NOMO-1 (cell line): ENCODE data around the gene ZC3H7B.
"Not testable (repeated sequence)": the region's sequence is repeated elsewhere in the genome, so short reads cannot be mapped to it uniquely, and the experiment has no call there.

Source experiments
- DNase-seq, 2 experiments: peaks; one replicate each; lab custom pipeline; 2025; ENCODE audit not compliant: unreplicated experiment in 2 of 2; lab: John Stamatoyannopoulos, UW

The ZC3H7B gene

GRCh38 chr22:41285441-41285819 is 15.9 kb upstream of the ZC3H7B start:
- DNase-seq = peak; percentile 63 to 70

GRCh38 chr22:41285820-41286638 is 15.3 kb upstream of the ZC3H7B start, which contains the start of gene RANGAP1:
TSS of gene RANGAP1 (minus strand) at chr22:41286187. CDS start at chr22:41281044, 5,143 bp downstream.
- DNase-seq = peak; percentile 99 to 100

- peak; percentile 63 to 90 for DNase-seq
These were observed 14.7 kb upstream of the ZC3H7B start for GRCh38 chr22:41286639-41287091.

- DNase-seq = no peak
These were observed 12.9 kb upstream of the ZC3H7B start for GRCh38 chr22:41288245-41288946.

GRCh38 chr22:41289671-41290070 is 11.7 kb upstream of the ZC3H7B start:
- peak in 1 of 2 experiments; percentile 7 for DNase-seq

- DNase-seq = no peak
These were observed 10.8 kb upstream of the ZC3H7B start for GRCh38 chr22:41290262-41291221.

GRCh38 chr22:41294816-41295215 is 6.5 kb upstream of the ZC3H7B start:
- DNase-seq = not testable (repeated sequence)

- no peak for DNase-seq
These were observed 4.3 kb upstream of the ZC3H7B start for GRCh38 chr22:41296826-41297667.

GRCh38 chr22:41300661-41301060 is 664 bp upstream of the ZC3H7B start:
- no peak for DNase-seq

- DNase-seq = no peak
These were observed 869 bp downstream of the ZC3H7B start for GRCh38 chr22:41302021-41302767.

- DNase-seq = peak in 1 of 2 experiments; percentile 18
These were observed 1.5 kb downstream of the ZC3H7B start for GRCh38 chr22:41302811-41303210.

- peak in 1 of 2 experiments; percentile 1 for DNase-seq
These were observed 4.3 kb downstream of the ZC3H7B start for GRCh38 chr22:41305646-41306045.

- DNase-seq = no peak
These were observed 6.7 kb downstream of the ZC3H7B start for GRCh38 chr22:41308054-41308453.

- no peak for DNase-seq
These were observed 7.2 kb downstream of the ZC3H7B start for GRCh38 chr22:41308544-41308947.

GRCh38 chr22:41310336-41310735 is 9.0 kb downstream of the ZC3H7B start:
- DNase-seq = no peak

GRCh38 chr22:41311487-41311886 is 10.2 kb downstream of the ZC3H7B start:
- DNase-seq = no peak

GRCh38 chr22:41314821-41315220 is 13.5 kb downstream of the ZC3H7B start:
- DNase-seq = no peak

- DNase-seq = no peak
These were observed 14.3 kb downstream of the ZC3H7B start for GRCh38 chr22:41315586-41315985.
